ENCODE results near the gene HDLBP.

HDLBP gene

GRCh38 chr2:241317391-241317790, 1.9 kb upstream of the HDLBP start:
- no peak overlapping the region for H3K27ac ChIP-seq (ENCODE audit: low read depth, low read length)
- peak overlapping the region; percentile 93 to 97 for H3K9ac ChIP-seq (ENCODE audit: low read depth in 1 of 2, low read length in 2 of 2)
- peaks cover 42 to 67% of the 10 kb centered on the region in 2 donors for H3K4me1 ChIP-seq (ENCODE audit: control insufficient read depth in 1 of 2, insufficient read depth in 2 of 2, low read length in 2 of 2)
- H3K9me3 ChIP-seq (ENCODE audit: control insufficient read depth in 1 of 2, low read length in 2 of 2), result no peaks in the 10 kb centered on the region
- peak overlapping the region; percentile 92 to 95 for H3K4me3 ChIP-seq (ENCODE audit: low read depth in 1 of 2, low read length in 2 of 2)
- H3K27me3 ChIP-seq (ENCODE audit: control insufficient read depth in 1 of 2, insufficient read depth in 2 of 2, low read length in 2 of 2), result no peaks in the 10 kb centered on the region
- no peaks in the 10 kb centered on the region for H3K36me3 ChIP-seq (ENCODE audit: control insufficient read depth in 1 of 2, insufficient read depth in 2 of 2, low read length in 2 of 2)

GRCh38 chr2:241316825-241317224, 1.4 kb upstream of the HDLBP start:
- peak overlapping the region; percentile 87 for H3K27ac ChIP-seq (ENCODE audit: low read depth, low read length)
- no peaks in the 10 kb centered on the region for H3K27me3 ChIP-seq (ENCODE audit: control insufficient read depth in 1 of 2, insufficient read depth in 2 of 2, low read length in 2 of 2)
- peak overlapping the region; percentile 93 to 97 for H3K9ac ChIP-seq (ENCODE audit: low read depth in 1 of 2, low read length in 2 of 2)
- H3K9me3 ChIP-seq (ENCODE audit: control insufficient read depth in 1 of 2, low read length in 2 of 2), result no peaks in the 10 kb centered on the region
- peak overlapping the region; percentile 92 to 95 for H3K4me3 ChIP-seq (ENCODE audit: low read depth in 1 of 2, low read length in 2 of 2)
- H3K4me1 ChIP-seq (ENCODE audit: control insufficient read depth in 1 of 2, insufficient read depth in 2 of 2, low read length in 2 of 2), result peaks cover 39 to 70% of the 10 kb centered on the region in 2 donors
- no peaks in the 10 kb centered on the region for H3K36me3 ChIP-seq (ENCODE audit: control insufficient read depth in 1 of 2, insufficient read depth in 2 of 2, low read length in 2 of 2)

- peak within 1 kb of the TSS; percentile 95 to 97 for H3K9ac ChIP-seq (ENCODE audit: low read depth in 1 of 2, low read length in 2 of 2)
- peaks cover 34 to 66% of the 10 kb centered on the region in 2 donors for H3K4me1 ChIP-seq (ENCODE audit: control insufficient read depth in 1 of 2, insufficient read depth in 2 of 2, low read length in 2 of 2)
- peak within 1 kb of the TSS; percentile 99 for H3K27ac ChIP-seq (ENCODE audit: low read depth, low read length)
- H3K9me3 ChIP-seq (ENCODE audit: control insufficient read depth in 1 of 2, low read length in 2 of 2), result no peaks in the 10 kb centered on the region
- peak within 1 kb of the TSS; percentile 94 to 96 for H3K4me3 ChIP-seq (ENCODE audit: low read depth in 1 of 2, low read length in 2 of 2)
- no peaks in the 10 kb centered on the region for H3K36me3 ChIP-seq (ENCODE audit: control insufficient read depth in 1 of 2, insufficient read depth in 2 of 2, low read length in 2 of 2)
- no peaks in the 10 kb centered on the region for H3K27me3 ChIP-seq (ENCODE audit: control insufficient read depth in 1 of 2, insufficient read depth in 2 of 2, low read length in 2 of 2)
These were observed 583 bp upstream of the HDLBP start, which contains the start of gene SEPTIN2 for GRCh38 chr2:241315879-241316631. Gene SEPTIN2, plus strand, starts transcription at chr2:241315925. Its CDS starts 8,308 bp downstream, at chr2:241324233.

GRCh38 chr2:241314226-241315092, 1.0 kb downstream of the HDLBP start:
- Histone ChIP-seq H3K4me3 (ENCODE audit: low read depth in 1 of 2, low read length in 2 of 2) (peak overlapping the region; percentile 94 to 96), H3K4me1 (ENCODE audit: control insufficient read depth in 1 of 2, insufficient read depth in 2 of 2, low read length in 2 of 2) (peaks cover 48 to 61% of the 10 kb centered on the region in 2 donors)

GRCh38 chr2:241313543-241314095, 1.9 kb downstream of the HDLBP start:
- Histone ChIP-seq H3K4me1 (ENCODE audit: control insufficient read depth in 1 of 2, insufficient read depth in 2 of 2, low read length in 2 of 2) (peaks cover 56 to 63% of the 10 kb centered on the region in 2 donors), H3K9me3 (ENCODE audit: control insufficient read depth in 1 of 2, low read length in 2 of 2) (no peaks in the 10 kb centered on the region), H3K4me3 (ENCODE audit: low read depth in 1 of 2, low read length in 2 of 2) (peak overlapping the region; percentile 94 to 96), H3K27me3 (ENCODE audit: control insufficient read depth in 1 of 2, insufficient read depth in 2 of 2, low read length in 2 of 2) (no peaks in the 10 kb centered on the region), H3K36me3 (ENCODE audit: control insufficient read depth in 1 of 2, insufficient read depth in 2 of 2, low read length in 2 of 2) (peaks cover 0 to under 1% of the 10 kb centered on the region in 2 donors), H3K27ac (ENCODE audit: low read depth, low read length) (no peak overlapping the region), H3K9ac (ENCODE audit: low read depth in 1 of 2, low read length in 2 of 2) (peak overlapping the region in 1 of 2 donors; percentile 97)

More at GRCh38 chr2:241314226-241315092, 1.0 kb downstream of the HDLBP start:
- no peaks in the 10 kb centered on the region for H3K27me3 ChIP-seq (ENCODE audit: control insufficient read depth in 1 of 2, insufficient read depth in 2 of 2, low read length in 2 of 2)
- peak overlapping the region; percentile 99 for H3K27ac ChIP-seq (ENCODE audit: low read depth, low read length)
- H3K9me3 ChIP-seq (ENCODE audit: control insufficient read depth in 1 of 2, low read length in 2 of 2), result no peaks in the 10 kb centered on the region
- H3K36me3 ChIP-seq (ENCODE audit: control insufficient read depth in 1 of 2, insufficient read depth in 2 of 2, low read length in 2 of 2), result no peaks in the 10 kb centered on the region
- peak overlapping the region; percentile 95 to 97 for H3K9ac ChIP-seq (ENCODE audit: low read depth in 1 of 2, low read length in 2 of 2)

GRCh38 chr2:241312082-241312481, 3.4 kb downstream of the HDLBP start:
- peak overlapping the region in 1 of 2 donors; percentile 3 for H3K4me3 ChIP-seq (ENCODE audit: low read depth in 1 of 2, low read length in 2 of 2)
- H3K36me3 ChIP-seq (ENCODE audit: control insufficient read depth in 1 of 2, insufficient read depth in 2 of 2, low read length in 2 of 2), result peaks cover 0 to 3% of the 10 kb centered on the region in 2 donors
- H3K4me1 ChIP-seq (ENCODE audit: control insufficient read depth in 1 of 2, insufficient read depth in 2 of 2, low read length in 2 of 2), result peaks cover 46 to 49% of the 10 kb centered on the region in 2 donors
- H3K9me3 ChIP-seq (ENCODE audit: control insufficient read depth in 1 of 2, low read length in 2 of 2), result no peaks in the 10 kb centered on the region
- H3K27me3 ChIP-seq (ENCODE audit: control insufficient read depth in 1 of 2, insufficient read depth in 2 of 2, low read length in 2 of 2), result no peaks in the 10 kb centered on the region
- no peak overlapping the region for H3K9ac ChIP-seq (ENCODE audit: low read depth in 1 of 2, low read length in 2 of 2)
- no peak overlapping the region for H3K27ac ChIP-seq (ENCODE audit: low read depth, low read length)

- H3K9me3 ChIP-seq (ENCODE audit: control insufficient read depth in 1 of 2, low read length in 2 of 2), result no peaks in the 10 kb centered on the region
- no peak overlapping the region for H3K27ac ChIP-seq (ENCODE audit: low read depth, low read length)
- peaks cover 0 to 3% of the 10 kb centered on the region in 2 donors for H3K36me3 ChIP-seq (ENCODE audit: control insufficient read depth in 1 of 2, insufficient read depth in 2 of 2, low read length in 2 of 2)
- H3K9ac ChIP-seq (ENCODE audit: low read depth in 1 of 2, low read length in 2 of 2), result no peak overlapping the region
- peaks cover 42 to 45% of the 10 kb centered on the region in 2 donors for H3K4me1 ChIP-seq (ENCODE audit: control insufficient read depth in 1 of 2, insufficient read depth in 2 of 2, low read length in 2 of 2)
- H3K27me3 ChIP-seq (ENCODE audit: control insufficient read depth in 1 of 2, insufficient read depth in 2 of 2, low read length in 2 of 2), result no peaks in the 10 kb centered on the region
- H3K4me3 ChIP-seq (ENCODE audit: low read depth in 1 of 2, low read length in 2 of 2), result no peak overlapping the region
These were observed 4.4 kb downstream of the HDLBP start for GRCh38 chr2:241310917-241311566.

- Histone ChIP-seq H3K9ac (ENCODE audit: low read depth in 1 of 2, low read length in 2 of 2) (peak overlapping the region; percentile 3 to 45), H3K27me3 (ENCODE audit: control insufficient read depth in 1 of 2, insufficient read depth in 2 of 2, low read length in 2 of 2) (no peaks in the 10 kb centered on the region), H3K9me3 (ENCODE audit: control insufficient read depth in 1 of 2, low read length in 2 of 2) (no peaks in the 10 kb centered on the region), H3K4me3 (ENCODE audit: low read depth in 1 of 2, low read length in 2 of 2) (peak overlapping the region in 1 of 2 donors; percentile 8), H3K27ac (ENCODE audit: low read depth, low read length) (no peak overlapping the region), H3K4me1 (ENCODE audit: control insufficient read depth in 1 of 2, insufficient read depth in 2 of 2, low read length in 2 of 2) (peaks cover 45 to 48% of the 10 kb centered on the region in 2 donors), H3K36me3 (ENCODE audit: control insufficient read depth in 1 of 2, insufficient read depth in 2 of 2, low read length in 2 of 2) (peaks cover 0 to 3% of the 10 kb centered on the region in 2 donors)
These were observed 5.8 kb downstream of the HDLBP start for GRCh38 chr2:241309684-241310117.

GRCh38 chr2:241308832-241309500, 6.5 kb downstream of the HDLBP start:
- Histone ChIP-seq H3K27me3 (ENCODE audit: control insufficient read depth in 1 of 2, insufficient read depth in 2 of 2, low read length in 2 of 2) (no peaks in the 10 kb centered on the region), H3K9me3 (ENCODE audit: control insufficient read depth in 1 of 2, low read length in 2 of 2) (no peaks in the 10 kb centered on the region), H3K4me1 (ENCODE audit: control insufficient read depth in 1 of 2, insufficient read depth in 2 of 2, low read length in 2 of 2) (peaks cover 44 to 45% of the 10 kb centered on the region in 2 donors), H3K36me3 (ENCODE audit: control insufficient read depth in 1 of 2, insufficient read depth in 2 of 2, low read length in 2 of 2) (peaks cover 0 to 3% of the 10 kb centered on the region in 2 donors), H3K4me3 (ENCODE audit: low read depth in 1 of 2, low read length in 2 of 2) (no peak overlapping the region), H3K9ac (ENCODE audit: low read depth in 1 of 2, low read length in 2 of 2) (no peak overlapping the region), H3K27ac (ENCODE audit: low read depth, low read length) (no peak overlapping the region)

All from duodenal mucosa (tissue), 2 donors.